SKM-1 treated with dmso at 0.1 percent for 144 hours (cell line): Measurements from ENCODE around the gene MGAT4B.
A peak's percentile ranks its signal among the peaks of the same experiment; 100 is the strongest.

ENCODE experiments used
- DNase-seq: peaks from one replicate; lab custom pipeline; 2025; ENCODE audit not compliant: unreplicated experiment; lab: John Stamatoyannopoulos, UW

The MGAT4B gene

GRCh38 chr5:179812997-179813607 lies 6.4 kb upstream of the MGAT4B start:
- DNase-seq: no peak

- no peak for DNase-seq
Observed at GRCh38 chr5:179812135-179812825, 5.6 kb upstream of the MGAT4B start.

GRCh38 chr5:179805529-179806249 lies 977 bp downstream of the MGAT4B start:
- DNase-seq: no peak

DNA sequence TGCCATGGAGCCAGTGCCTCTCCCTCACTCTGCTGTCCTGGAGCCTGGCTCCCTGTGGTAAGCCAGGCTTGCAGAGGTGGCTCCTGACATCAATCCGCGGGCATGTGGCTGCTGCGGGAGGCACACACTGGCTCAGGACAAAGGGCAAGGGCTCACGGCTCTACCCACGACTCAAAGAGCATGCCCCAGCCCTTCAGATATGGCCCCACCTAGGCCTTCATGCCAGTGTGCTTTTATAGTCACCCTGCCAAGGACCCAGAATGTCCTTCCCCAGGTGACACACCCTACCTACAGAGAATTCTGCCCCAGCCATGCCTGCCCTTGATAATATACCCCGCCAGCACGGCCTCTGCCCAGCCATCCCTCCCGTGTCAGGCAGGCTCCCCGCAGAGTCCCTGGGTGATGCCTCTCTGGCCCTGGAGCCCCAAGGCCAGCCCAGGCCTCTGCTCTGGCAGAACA lies 1.6 kb downstream of the MGAT4B start:
- DNase-seq: no peak

DNA sequence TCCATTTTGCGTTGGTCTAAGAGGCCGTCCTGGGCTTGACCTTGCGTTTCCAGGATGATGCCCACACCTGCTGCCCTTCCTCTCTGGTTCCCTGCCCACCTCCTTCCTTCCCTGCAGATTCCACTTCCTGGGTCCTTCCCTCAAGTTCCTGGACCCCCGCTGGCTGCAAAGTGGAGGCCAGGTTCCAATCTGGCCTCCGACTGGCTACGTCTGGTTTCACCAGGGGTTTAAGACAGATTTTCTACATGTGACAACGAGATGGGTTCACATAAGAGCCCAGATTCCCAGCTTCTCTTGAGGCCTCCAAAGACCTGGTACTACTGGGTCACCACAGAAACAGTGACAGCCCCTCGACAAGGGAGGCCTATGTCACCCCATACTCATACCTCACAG lies 2.1 kb downstream of the MGAT4B start:
- DNase-seq: no peak

- peak; percentile 78 for DNase-seq
Observed at GRCh38 chr5:179803651-179804554, 2.8 kb downstream of the MGAT4B start.

DNA sequence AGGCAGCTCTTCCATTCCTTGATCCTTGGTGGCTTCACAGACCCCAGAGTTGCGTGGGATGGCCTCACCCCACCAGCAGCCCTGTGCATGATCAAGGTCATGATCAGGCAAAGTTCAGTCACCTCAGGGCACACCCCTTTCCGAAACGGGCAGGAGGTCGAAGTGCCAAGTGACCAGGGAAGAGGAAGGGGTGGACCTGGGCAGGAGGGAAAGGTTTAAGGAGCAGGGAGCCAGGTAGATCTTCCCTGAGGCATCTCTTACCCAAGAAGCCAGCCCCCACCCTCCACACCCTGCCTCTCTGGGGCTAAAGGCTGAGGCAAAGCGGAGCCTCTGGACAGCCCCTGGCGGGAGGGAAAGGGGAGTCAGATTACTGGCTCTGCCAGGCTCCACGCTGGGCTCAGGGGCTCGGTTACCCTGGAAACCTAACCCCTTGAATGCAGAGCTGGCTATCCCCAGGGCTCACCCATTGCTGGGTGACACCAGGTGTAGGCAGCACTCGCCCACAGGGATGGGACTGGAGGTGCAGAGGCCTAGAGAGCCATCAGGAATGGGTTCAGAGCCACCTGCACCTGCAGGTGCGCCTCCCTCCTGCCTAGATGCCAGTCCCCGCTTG lies 3.6 kb downstream of the MGAT4B start:
- DNase-seq: no peak

- DNase-seq: no peak
Observed at GRCh38 chr5:179802207-179802883, 4.3 kb downstream of the MGAT4B start.

DNA sequence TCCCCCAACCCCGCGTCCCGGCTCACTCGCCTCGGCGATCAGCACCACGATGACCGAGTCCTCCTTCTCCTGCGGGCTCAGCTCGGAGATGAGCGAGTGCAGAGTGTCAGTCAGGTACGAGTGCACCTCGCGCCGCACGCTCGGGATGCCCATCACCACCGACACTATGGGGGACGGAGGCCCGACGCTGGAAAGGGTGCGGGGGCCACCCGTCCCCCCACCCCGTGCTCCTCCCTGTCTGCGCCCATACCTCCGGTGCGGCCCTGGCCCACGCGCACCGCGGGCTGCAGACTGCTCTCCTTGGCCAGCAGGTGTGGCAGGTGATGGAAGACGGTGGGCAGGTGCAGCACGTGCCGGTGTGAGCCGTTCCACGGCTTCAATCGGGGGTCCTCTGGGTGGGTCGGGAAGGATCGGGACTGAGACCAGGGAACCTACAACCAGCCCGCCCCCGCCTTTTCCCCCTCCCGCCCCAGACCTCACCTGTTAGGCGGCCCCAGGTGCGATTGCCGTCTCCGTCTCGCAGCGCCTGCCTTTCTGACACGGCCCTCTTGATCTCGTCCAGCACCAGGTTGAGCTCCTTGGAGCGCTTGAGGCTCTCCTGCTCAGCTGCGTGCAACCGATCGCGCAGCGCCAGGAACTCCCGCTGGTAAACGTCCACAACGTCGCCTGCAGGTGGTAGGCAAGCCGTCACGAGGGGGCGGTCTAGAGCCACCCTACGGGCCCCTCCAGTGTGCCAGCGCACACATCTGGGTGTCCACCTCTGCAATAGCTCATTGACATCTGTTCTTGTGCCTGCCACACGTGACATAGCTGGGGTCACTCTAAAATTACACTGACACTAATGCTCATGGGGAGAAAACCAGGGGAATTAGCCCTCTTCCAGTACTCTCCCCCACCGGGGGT lies 5.1 kb downstream of the MGAT4B start:
- DNase-seq: no peak

DNA sequence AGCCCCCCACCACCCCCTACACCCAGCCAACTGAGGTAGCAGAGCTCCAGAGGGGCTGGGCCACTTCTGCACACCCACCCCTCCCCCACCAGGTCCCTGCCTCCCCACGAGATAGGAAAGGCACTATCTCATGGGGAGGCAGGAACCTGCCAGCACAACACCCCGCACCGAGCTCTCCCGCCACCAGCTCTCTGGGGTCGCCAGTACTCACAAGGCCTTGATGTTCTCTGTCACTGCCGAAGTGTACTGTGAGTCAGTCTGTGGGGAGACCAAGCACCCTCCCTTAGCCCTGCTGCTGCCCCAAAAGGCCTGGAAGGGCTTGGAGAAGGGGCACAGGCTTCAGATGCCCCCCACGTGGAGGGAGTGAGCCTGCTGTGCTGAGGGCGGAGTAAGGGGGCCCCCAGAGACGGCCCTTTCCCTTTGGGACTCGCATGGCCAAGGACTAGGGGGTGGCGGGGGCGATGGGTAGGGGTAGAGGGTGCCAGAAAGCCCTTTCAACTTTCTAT lies 5.9 kb downstream of the MGAT4B start:
- DNase-seq: no peak

DNA sequence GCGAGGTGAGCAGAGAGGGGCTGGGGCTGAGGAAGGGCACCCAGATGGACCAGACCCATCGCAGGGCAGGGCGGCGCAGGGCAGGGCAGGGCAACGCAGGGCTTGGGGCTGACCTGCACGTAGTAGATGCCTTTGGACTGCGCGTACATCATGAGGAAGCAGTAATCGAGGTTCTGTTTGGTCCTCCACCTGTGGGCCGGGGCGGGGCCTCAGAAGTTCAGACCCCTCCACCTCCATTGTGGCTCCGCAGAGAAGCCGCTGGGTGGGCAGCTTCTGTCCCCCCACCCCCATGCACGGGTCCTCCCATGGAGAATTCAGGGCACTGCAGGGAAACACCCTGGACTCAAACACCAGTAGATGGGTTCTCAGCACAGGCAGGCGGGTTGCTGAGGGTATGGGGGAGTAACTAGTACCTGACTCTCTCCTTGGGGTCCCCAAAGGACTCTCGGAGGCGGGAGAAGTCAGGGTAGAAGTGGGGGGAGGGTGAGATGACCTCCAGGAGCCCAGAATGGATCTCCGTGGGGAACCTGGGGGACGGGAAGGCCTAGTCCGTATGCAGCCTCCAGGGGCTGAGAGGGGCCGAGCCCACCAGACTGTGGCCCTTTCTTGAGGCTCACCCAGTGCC lies 6.5 kb downstream of the MGAT4B start:
- DNase-seq: no peak

DNA sequence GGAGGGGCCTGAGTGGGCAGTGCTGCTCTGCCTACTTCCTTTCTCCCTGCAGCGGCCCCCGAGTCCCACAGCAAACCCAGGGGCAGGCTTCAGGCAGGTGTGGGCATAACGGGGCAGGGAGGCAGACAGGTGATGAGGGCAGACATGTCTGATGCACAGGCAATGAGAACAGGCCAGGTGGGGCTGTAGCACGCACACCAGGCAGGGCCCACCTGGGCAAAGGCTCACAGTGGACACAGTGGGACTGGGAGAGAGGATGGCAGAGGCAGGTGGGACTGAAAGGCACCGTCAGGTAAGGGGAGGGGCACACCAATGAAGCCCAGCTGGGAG lies 7.1 kb downstream of the MGAT4B start:
- no peak for DNase-seq

GRCh38 chr5:179798771-179799643 lies 7.7 kb downstream of the MGAT4B start:
- DNase-seq: no peak

GRCh38 chr5:179798144-179798770 lies 8.4 kb downstream of the MGAT4B start:
- DNase-seq: no peak

DNA sequence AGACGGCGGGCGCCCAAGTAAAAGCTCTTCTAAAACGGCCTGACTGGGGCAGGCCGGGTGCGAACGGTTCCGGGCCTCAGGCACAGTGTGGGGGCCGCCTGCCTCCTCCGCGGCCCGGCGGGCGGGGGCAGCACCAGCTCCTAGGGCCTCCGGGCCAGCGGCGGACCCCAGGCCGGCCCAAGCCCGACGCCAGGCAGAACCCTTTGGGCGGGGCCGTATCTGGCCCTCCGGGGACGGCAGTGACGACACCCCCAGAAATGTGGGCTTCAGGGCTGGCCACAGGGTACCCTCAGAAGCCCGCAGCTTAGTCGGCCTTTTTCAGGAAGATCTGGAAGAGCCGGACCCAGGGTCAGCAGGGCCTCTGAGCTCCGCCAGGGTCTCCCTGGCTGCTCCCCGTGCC lies 8.9 kb downstream of the MGAT4B start:
- no peak for DNase-seq

- no peak for DNase-seq
Observed at GRCh38 chr5:179796877-179797608, 9.6 kb downstream of the MGAT4B start.
